Mesodermal cell (in vitro differentiated cells): ENCODE data around the gene SEC14L1.

Experiments
- H3K27ac ChIP-seq: 2 replicates; pipeline ENCODE4 v1.7.0; 2013; ENCODE audit warnings: mild to moderate bottlenecking, low read depth, low read length, moderate library complexity; ENCODE audit not compliant: severe bottlenecking
- H3K36me3 ChIP-seq: 2 replicates; pipeline ENCODE4 v1.7.1; 2013; ENCODE audit warnings: mild to moderate bottlenecking, low read length, moderate library complexity; ENCODE audit not compliant: control insufficient read depth, insufficient read depth
- H3K4me1 ChIP-seq: one replicate; pipeline ENCODE4 v1.7.1; 2013; ENCODE audit warnings: mild to moderate bottlenecking, low read length; ENCODE audit not compliant: insufficient read depth, control insufficient read depth, poor library complexity, severe bottlenecking
- H3K4me3 ChIP-seq: 2 replicates; pipeline ENCODE4 v1.7.0; 2013; ENCODE audit warnings: low read length, control low read depth, mild to moderate bottlenecking; ENCODE audit not compliant: insufficient read depth, poor library complexity, severe bottlenecking; ENCODE audit errors: extremely low read depth
- H3K9me3 ChIP-seq: 2 replicates; pipeline ENCODE4 v1.7.1; 2013; ENCODE audit warnings: mild to moderate bottlenecking, low read length, moderate library complexity; ENCODE audit not compliant: control insufficient read depth
- WGBS, 2 experiments: methylation state at CpG; one replicate each; pipeline ENCODE4 v1.1.5; 2013; ENCODE audit warnings: missing lambda C conversion rate in 2 of 2; ENCODE audit not compliant: insufficient coverage in 2 of 2; 5-methylcytosine and 5-hydroxymethylcytosine counted together

Gene SEC14L1

DNA sequence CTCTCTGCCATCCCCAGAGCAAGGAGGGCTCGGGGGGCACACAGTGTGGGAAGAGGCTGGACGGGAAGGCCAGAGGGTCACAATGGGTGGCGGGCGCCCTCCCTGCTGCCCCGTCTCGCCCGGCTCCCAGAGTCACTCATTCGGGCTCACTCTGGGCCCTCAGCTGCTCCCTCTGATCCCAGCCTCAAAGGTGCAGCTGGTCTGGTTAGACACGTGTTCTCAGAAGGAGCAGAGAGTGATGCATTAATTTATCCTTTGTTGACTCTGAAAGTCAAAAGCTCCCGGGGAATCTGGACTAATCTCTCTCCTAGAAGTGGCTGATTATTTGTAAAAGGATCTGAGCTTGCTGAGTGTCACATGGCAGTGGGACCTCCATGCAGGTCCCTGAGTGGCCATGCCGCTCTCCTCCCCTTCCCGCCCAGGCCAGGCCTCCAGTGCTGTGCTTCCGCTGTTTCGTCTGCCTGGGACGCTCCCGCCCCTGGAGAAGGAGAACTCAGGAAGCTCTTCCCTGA is 87.5 kb downstream of the SEC14L1 start:
- Histone ChIP-seq H3K4me3 (no peak overlapping the region), H3K27ac (no peak overlapping the region), H3K9me3 (no peaks in the 10 kb centered on the region), H3K4me1 (no peaks in the 10 kb centered on the region), H3K36me3 (peaks cover 2% of the 10 kb centered on the region)
- 88 to 94% methylated on average over 13 to 16 of the region's 16 CpGs for WGBS, 2 experiments

DNA sequence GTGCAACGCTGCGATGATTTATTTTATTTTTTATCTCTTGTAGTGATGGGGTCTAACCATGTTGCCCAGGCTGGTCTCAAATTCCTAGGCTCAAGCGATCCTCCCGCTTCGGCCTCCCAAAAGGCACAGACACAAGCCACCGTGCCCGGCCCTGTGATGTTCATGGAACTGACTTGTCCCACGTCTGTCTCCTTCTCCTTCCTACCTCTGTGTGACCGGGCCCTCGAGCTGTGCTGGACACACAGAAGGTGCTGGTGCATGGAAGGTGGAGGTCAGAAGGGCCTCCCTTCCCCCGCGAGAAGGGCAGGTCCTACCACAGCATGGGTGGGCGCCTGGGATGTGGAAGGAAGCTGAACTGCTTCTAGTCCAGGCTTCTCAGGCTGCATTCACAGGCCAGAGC is 88.0 kb downstream of the SEC14L1 start:
- no peaks in the 10 kb centered on the region for H3K9me3 ChIP-seq
- no peaks in the 10 kb centered on the region for H3K4me1 ChIP-seq
- peaks cover 2% of the 10 kb centered on the region for H3K36me3 ChIP-seq
- H3K27ac ChIP-seq = no peak overlapping the region
- 96 to 99% methylated on average over 8 of the region's 13 CpGs for WGBS, 2 experiments
- no peak overlapping the region for H3K4me3 ChIP-seq

DNA sequence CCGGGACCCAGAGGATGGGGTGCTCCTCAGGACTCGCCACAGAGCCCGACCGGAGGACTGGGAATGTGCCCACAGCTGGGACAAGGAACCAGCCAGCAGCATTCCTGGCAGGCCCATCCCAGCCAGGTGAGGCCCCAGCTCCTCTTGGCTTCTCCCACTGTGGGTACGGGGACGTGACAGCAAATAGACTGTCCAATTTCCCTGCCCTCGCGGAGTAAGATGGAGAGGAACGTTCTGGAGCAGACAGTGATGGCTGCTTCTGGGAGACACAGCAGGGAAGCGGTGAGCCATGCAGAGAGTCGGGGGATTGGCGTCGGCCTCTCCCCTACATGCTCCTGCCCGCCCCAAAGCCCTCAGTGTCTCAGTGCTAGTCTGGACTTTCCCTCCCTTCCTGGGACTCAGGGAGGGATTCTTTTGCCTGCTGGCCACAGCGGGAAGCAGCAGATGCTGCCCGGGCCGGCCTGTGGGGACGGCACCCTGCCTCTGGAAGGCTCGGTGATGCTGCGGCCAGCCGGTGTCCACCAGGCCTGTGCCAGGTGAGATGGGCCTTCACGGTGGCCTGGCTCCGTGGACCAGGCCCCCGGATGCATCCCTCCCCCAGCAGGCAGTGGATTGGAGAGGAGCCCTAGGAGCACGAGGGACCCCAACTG is 89.1 kb downstream of the SEC14L1 start:
- Histone ChIP-seq H3K4me3 (no peak overlapping the region), H3K27ac (no peak overlapping the region), H3K36me3 (no peaks in the 10 kb centered on the region), H3K4me1 (no peaks in the 10 kb centered on the region), H3K9me3 (no peaks in the 10 kb centered on the region)
- 92 to 95% methylated on average over 23 to 24 of the region's 25 CpGs for WGBS, 2 experiments

GRCh38 chr17:77230436-77230830 is 89.7 kb downstream of the SEC14L1 start:
- Histone ChIP-seq H3K36me3 (no peaks in the 10 kb centered on the region), H3K9me3 (no peaks in the 10 kb centered on the region), H3K4me1 (no peaks in the 10 kb centered on the region), H3K27ac (no peak overlapping the region), H3K4me3 (no peak overlapping the region)
- WGBS, 2 experiments = 90 to 94% methylated on average over 6 of the region's 6 CpGs

GRCh38 chr17:77231076-77231871 is 90.5 kb downstream of the SEC14L1 start:
- Histone ChIP-seq H3K4me1 (no peaks in the 10 kb centered on the region), H3K27ac (no peak overlapping the region), H3K4me3 (no peak overlapping the region), H3K9me3 (no peaks in the 10 kb centered on the region), H3K36me3 (no peaks in the 10 kb centered on the region)
- 85 to 96% methylated on average over 7 to 10 of the region's 11 CpGs for WGBS, 2 experiments

- no peak overlapping the region for H3K27ac ChIP-seq
- no peaks in the 10 kb centered on the region for H3K36me3 ChIP-seq
- no peaks in the 10 kb centered on the region for H3K4me1 ChIP-seq
- 94 to 96% methylated on average over 6 to 7 of the region's 10 CpGs for WGBS, 2 experiments
- H3K4me3 ChIP-seq = no peak overlapping the region
- no peaks in the 10 kb centered on the region for H3K9me3 ChIP-seq
Observed at GRCh38 chr17:77233127-77233526, 92.4 kb downstream of the SEC14L1 start.

DNA sequence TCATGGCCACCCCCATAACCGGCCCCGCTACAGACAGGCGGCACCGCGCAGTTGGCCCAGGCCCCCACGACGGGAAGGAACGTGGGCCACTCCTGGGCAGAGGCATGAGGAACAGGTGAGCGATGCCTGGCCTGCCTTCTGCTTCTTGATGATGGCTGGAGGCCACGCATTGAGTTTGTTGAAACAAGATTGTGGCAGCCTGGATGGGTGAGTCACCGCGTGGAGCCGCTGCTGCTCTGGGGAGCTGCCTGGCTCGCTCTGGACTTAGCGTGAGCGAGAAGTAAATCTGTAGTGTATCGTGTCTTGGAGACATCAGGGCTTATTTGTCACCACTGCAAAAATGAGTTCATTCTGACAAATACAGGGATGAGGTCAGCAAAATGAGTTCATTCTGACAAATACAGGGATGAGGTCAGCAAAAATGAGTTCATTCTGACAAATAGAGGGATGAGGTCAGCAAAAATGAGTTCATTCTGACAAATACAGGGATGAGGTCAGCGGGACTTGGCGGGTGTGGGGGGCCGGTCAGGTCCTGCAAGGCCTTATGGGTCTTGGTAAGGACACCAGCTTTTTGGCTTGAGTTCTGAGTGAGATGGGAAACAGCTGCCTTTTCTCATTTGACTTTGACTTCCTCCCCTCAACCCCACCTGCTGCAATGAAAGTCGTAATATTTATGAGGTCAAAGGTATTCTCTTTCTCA is 93.0 kb downstream of the SEC14L1 start:
- WGBS, 2 experiments = 92 to 93% methylated on average over 20 to 21 of the region's 21 CpGs
- Histone ChIP-seq H3K4me1 (no peaks in the 10 kb centered on the region), H3K4me3 (no peak overlapping the region), H3K9me3 (no peaks in the 10 kb centered on the region), H3K27ac (no peak overlapping the region), H3K36me3 (no peaks in the 10 kb centered on the region)

DNA sequence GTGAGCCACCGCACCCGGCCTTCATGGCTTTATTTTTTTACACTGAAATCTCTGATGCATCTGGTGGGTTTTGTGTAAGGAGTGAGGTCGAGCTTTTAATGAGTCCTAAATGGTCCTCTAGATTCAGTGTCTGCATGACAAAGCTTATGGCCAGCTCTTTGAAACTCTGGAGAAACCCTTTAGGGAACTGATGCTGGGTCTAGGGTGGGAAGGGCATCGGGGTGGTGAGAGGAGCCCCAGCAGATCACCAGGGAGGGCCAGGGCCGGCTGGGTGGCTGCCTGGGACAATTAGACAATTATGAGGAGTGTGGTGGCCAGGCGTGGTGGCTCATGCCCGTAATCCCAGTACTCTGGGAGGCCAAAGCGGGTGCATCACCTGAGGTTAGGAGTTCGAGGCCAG is 93.9 kb downstream of the SEC14L1 start:
- H3K36me3 ChIP-seq = no peaks in the 10 kb centered on the region
- H3K4me3 ChIP-seq = no peak overlapping the region
- H3K9me3 ChIP-seq = no peaks in the 10 kb centered on the region
- 80 to 81% methylated on average over 3 to 8 of the region's 9 CpGs for WGBS, 2 experiments
- H3K4me1 ChIP-seq = no peaks in the 10 kb centered on the region
- H3K27ac ChIP-seq = no peak overlapping the region

GRCh38 chr17:77235370-77235941 is 94.7 kb downstream of the SEC14L1 start:
- Histone ChIP-seq H3K9me3 (no peaks in the 10 kb centered on the region), H3K4me1 (no peaks in the 10 kb centered on the region), H3K36me3 (no peaks in the 10 kb centered on the region), H3K4me3 (no peak overlapping the region), H3K27ac (no peak overlapping the region)
- WGBS, 2 experiments = 90 to 97% methylated on average over 12 to 15 of the region's 15 CpGs

- Histone ChIP-seq H3K27ac (no peak overlapping the region), H3K9me3 (no peaks in the 10 kb centered on the region), H3K36me3 (no peaks in the 10 kb centered on the region), H3K4me3 (no peak overlapping the region), H3K4me1 (no peaks in the 10 kb centered on the region)
- WGBS, 2 experiments = 89 to 91% methylated on average over 10 of the region's 13 CpGs
Observed at GRCh38 chr17:77237232-77238008, 96.7 kb downstream of the SEC14L1 start.
